ENCODE data around the gene FABP6.
A peak's percentile ranks its signal among the peaks of the same experiment; 100 is the strongest.
"Not testable (repeated sequence)": the region's sequence is repeated elsewhere in the genome, so short reads cannot be mapped to it uniquely, and the experiment has no call there.

FABP6 gene

GRCh38 chr5:160229190-160229742, at the start of gene FABP6:
Gene FABP6, plus strand, starts transcription at chr5:160229506. Its CDS starts 52 bp downstream, at chr5:160229558.
- no peak for DNase-seq (ENCODE audit: low spot score)

- DNase-seq (ENCODE audit: low spot score): no peak
Measured at GRCh38 chr5:160180931-160181330, 48.4 kb upstream of the FABP6 start.

GRCh38 chr5:160181965-160182622, 47.2 kb upstream of the FABP6 start:
- no peak for DNase-seq (ENCODE audit: low spot score)

- DNase-seq (ENCODE audit: low spot score): no peak
Measured at GRCh38 chr5:160183075-160183474, 46.2 kb upstream of the FABP6 start.

- DNase-seq (ENCODE audit: low spot score): no peak
Measured at GRCh38 chr5:160185626-160186360, 43.5 kb upstream of the FABP6 start.

GRCh38 chr5:160186480-160186879, 42.8 kb upstream of the FABP6 start:
- DNase-seq (ENCODE audit: low spot score): no peak

GRCh38 chr5:160187091-160187490, 42.2 kb upstream of the FABP6 start:
- DNase-seq (ENCODE audit: low spot score): no peak

- DNase-seq (ENCODE audit: low spot score): no peak
Measured at GRCh38 chr5:160188141-160189015, 40.9 kb upstream of the FABP6 start.

GRCh38 chr5:160192424-160192823, 36.9 kb upstream of the FABP6 start:
- no peak for DNase-seq (ENCODE audit: low spot score)

GRCh38 chr5:160193076-160193475, 36.2 kb upstream of the FABP6 start:
- not testable (repeated sequence) for DNase-seq (ENCODE audit: low spot score)

GRCh38 chr5:160193790-160194189, 35.5 kb upstream of the FABP6 start:
- DNase-seq (ENCODE audit: low spot score): not testable (repeated sequence)

GRCh38 chr5:160197341-160198144, 31.8 kb upstream of the FABP6 start:
- DNase-seq (ENCODE audit: low spot score): no peak

- no peak for DNase-seq (ENCODE audit: low spot score)
Measured at GRCh38 chr5:160198146-160198545, 31.2 kb upstream of the FABP6 start.

GRCh38 chr5:160198841-160199409, 30.4 kb upstream of the FABP6 start:
- no peak for DNase-seq (ENCODE audit: low spot score)

- DNase-seq (ENCODE audit: low spot score): peak; percentile 54
Measured at GRCh38 chr5:160199410-160199911, 29.8 kb upstream of the FABP6 start.

GRCh38 chr5:160207061-160207460, 22.2 kb upstream of the FABP6 start:
- DNase-seq (ENCODE audit: low spot score): no peak

GRCh38 chr5:160209917-160210316, 19.4 kb upstream of the FABP6 start:
- no peak for DNase-seq (ENCODE audit: low spot score)

GRCh38 chr5:160210606-160211005, 18.7 kb upstream of the FABP6 start:
- DNase-seq (ENCODE audit: low spot score): no peak

GRCh38 chr5:160211352-160211751, 18.0 kb upstream of the FABP6 start:
- no peak for DNase-seq (ENCODE audit: low spot score)

GRCh38 chr5:160213537-160213936, 15.8 kb upstream of the FABP6 start:
- DNase-seq (ENCODE audit: low spot score): no peak

GRCh38 chr5:160219356-160219755, 9.9 kb upstream of the FABP6 start:
- no peak for DNase-seq (ENCODE audit: low spot score)

All from CD4-positive, alpha-beta T cell treated with Interleukin-15 for 4 hours (primary cell).